T-cell (primary cell): Measurements from ENCODE around the gene COG8. TPM values are rescaled to one million over a fixed set of nuclear protein-coding genes. Genes with fewer than 3 reads are reported as not detected.

Experiments used
- ATAC-seq, 4 experiments: fragments of 200-7000 bp in 3 of 4; fragments of 150-1000 bp in 1 of 4; cut with Tn5 transposase; replicated peaks in 1 of 4; 1 replicate in 3 of 4; 2 replicates in 1 of 4; pipeline ENCODE4 v1.10.0; 2021; ENCODE audit warnings: moderate library complexity in 3 of 4, mild to moderate bottlenecking in 2 of 4, moderate number of reproducible peaks in 1 of 4
- CTCF ChIA-PET, 2 donors: fragments of 300-600 bp; sonication (Branson Sonifier 250); formaldehyde crosslinking; loops; one replicate each; lab custom pipeline; 2022; ENCODE audit warnings: antibody characterized with exemption in 2 of 2; lab: Charles Lee
- POLR2A ChIA-PET, 2 donors: fragments of 300-600 bp; sonication (Branson Sonifier 250); formaldehyde crosslinking; loops; one replicate each; lab custom pipeline; 2022; ENCODE audit warnings: antibody characterized with exemption in 2 of 2; lab: Charles Lee
- DNase-seq, 35 experiments: peaks; one replicate each; pipeline versions ENCODE4 v3.0.0 to v3.0.0-alpha.2; 2013 to 2023
- H3K27ac ChIP-seq: one replicate; pipeline ENCODE4 v1.5.1; 2013; ENCODE audit warnings: low read length
- H3K27me3 ChIP-seq, 2 experiments: replicated peaks in 1 of 2; 1 replicate in 1 of 2; 2 replicates in 1 of 2; pipeline versions ENCODE4 v1.6.1 to v1.7.0; 2013; ENCODE audit warnings: low read length in 1 of 2, mixed read lengths in 1 of 2; ENCODE audit not compliant: control insufficient read depth in 2 of 2, insufficient read depth in 2 of 2; ENCODE audit errors: extremely low read depth in 1 of 2
- H3K36me3 ChIP-seq, 2 donors: 1 replicate in 1 of 2; 2 replicates in 1 of 2; pipeline versions ENCODE4 v1.6.1 to v1.7.0; 2013; ENCODE audit warnings: low read length in 1 of 2; ENCODE audit not compliant: control insufficient read depth in 2 of 2, insufficient read depth in 1 of 2; ENCODE audit errors: extremely low read depth in 1 of 2
- H3K4me1 ChIP-seq, 2 experiments: 1 replicate in 1 of 2; 2 replicates in 1 of 2; pipeline versions ENCODE4 v1.6.1 to v1.7.0; 2013; ENCODE audit warnings: low read length in 2 of 2, mixed read lengths in 1 of 2; ENCODE audit not compliant: insufficient read depth in 2 of 2, control insufficient read depth in 1 of 2; ENCODE audit errors: extremely low read depth in 1 of 2
- H3K4me3 ChIP-seq, 2 donors: 1 replicate in 1 of 2; 2 replicates in 1 of 2; pipeline versions ENCODE4 v1.5.1 to v1.7.0; 2013; ENCODE audit warnings: mild to moderate bottlenecking in 2 of 2, low read length in 1 of 2, moderate library complexity in 1 of 2; ENCODE audit not compliant: control insufficient read depth in 1 of 2; ENCODE audit errors: extremely low read depth in 1 of 2
- H3K9me3 ChIP-seq: 2 replicates; pipeline ENCODE4 v1.7.0; 2013
- H3K27ac Mint-ChIP-seq, 2 donors: one replicate each; pipeline ENCODE4 v1.8.0; 2020 to 2021; ENCODE audit warnings: mild to moderate bottlenecking in 2 of 2, mixed read lengths in 2 of 2
- H3K27me3 Mint-ChIP-seq, 2 donors: one replicate each; pipeline ENCODE4 v1.8.0; 2021 to 2022; ENCODE audit warnings: mixed read lengths in 2 of 2
- H3K36me3 Mint-ChIP-seq: one replicate; pipeline ENCODE4 v1.8.0; 2021; ENCODE audit warnings: mixed read lengths
- H3K4me1 Mint-ChIP-seq, 3 donors: one replicate each; pipeline ENCODE4 v1.8.0; 2020 to 2022; ENCODE audit warnings: mixed read lengths in 3 of 3, mild to moderate bottlenecking in 1 of 3
- H3K4me3 Mint-ChIP-seq, 3 donors: one replicate each; pipeline ENCODE4 v1.8.0; 2020 to 2022; ENCODE audit warnings: mild to moderate bottlenecking in 3 of 3, mixed read lengths in 3 of 3, moderate library complexity in 3 of 3
- H3K9me3 Mint-ChIP-seq, 3 donors: one replicate each; pipeline ENCODE4 v1.8.0; 2020 to 2022; ENCODE audit warnings: mixed read lengths in 3 of 3
- WGBS: methylation state at CpG from one replicate; pipeline ENCODE4 v1.1.5; 2013; ENCODE audit warnings: missing lambda C conversion rate; ENCODE audit not compliant: insufficient coverage; 5-methylcytosine and 5-hydroxymethylcytosine counted together
- total RNA-seq, 35 experiments: library from RNA in 6 of 35; stranded (reverse) in 6 of 35; fragments of 120-200 nt in 1 of 35; gene quantifications; one replicate each; pipeline versions ENCODE4 v1.2.1 to v1.2.4 and lab custom pipeline; 2013 to 2026

Gene COG8
- total RNA-seq (10 to 100 TPM; 31.2 to 70.4 (median 59.8) TPM), total RNA-seq (lab: John Stamatoyannopoulos, UW) (12.5 to 50.9 (median 25.2) reads per million in 29 experiments)
- total RNA-seq (2013), result 35.9 TPM

- Histone ChIP-seq H3K27ac (peak within 1 kb of the TSS; percentile 74), H3K4me3 (peak within 1 kb of the TSS; percentile 87 to 88), H3K9me3 (no peaks in the 10 kb centered on the region), H3K36me3 (peaks cover 7 to 45% of the 10 kb centered on the region in 2 donors), H3K27me3 (no peaks in the 10 kb centered on the region), H3K4me1 (peaks cover 9 to 33% of the 10 kb centered on the region in 2 experiments)
- H3K27me3 Mint-ChIP-seq, result no peaks in the 10 kb centered on the region
- ChIA-PET POLR2A (interaction anchor here in 1 of 2 donors (0.5 kb wide), 1 partner anchor 1950 kb away, joined by 4 read pairs; the partner anchor contains the start of gene CMTR2), CTCF (interaction anchor here in 1 of 2 donors (0.7 to 0.8 kb wide), 2 partner anchors 10 to 85 kb away, joined by 3 read pairs; no protein-coding TSS in a partner anchor)
- H3K27ac Mint-ChIP-seq, result peak within 1 kb of the TSS; percentile 97 to 100
- peak within 1 kb of the TSS; percentile 98 to 100 (median 100) for H3K4me3 Mint-ChIP-seq
- H3K36me3 Mint-ChIP-seq, result peaks cover 37% of the 10 kb centered on the region
- H3K4me1 Mint-ChIP-seq, result peaks cover 48 to 57% (median 53%) of the 10 kb centered on the region in 3 donors
- ATAC-seq (peak; percentile 86 to 90 (median 89)), DNase-seq (peak; percentile 79 to 96 (median 86))
- 0% methylated on average over 66 of the region's 77 CpGs for WGBS
- no peaks in the 10 kb centered on the region for H3K9me3 Mint-ChIP-seq
Measured at GRCh38 chr16:69339289-69340094, at the start of gene COG8, which contains the start of gene NIP7. TSS of gene COG8 (minus strand) at chr16:69339564. CDS start at chr16:69339552, 12 bp downstream. TSS of gene NIP7 (plus strand) at chr16:69339772. CDS start at chr16:69339830, 58 bp downstream.

- DNase-seq (no peak), ATAC-seq (no peak)
- Mint-ChIP-seq H3K9me3 (no peaks in the 10 kb centered on the region), H3K4me3 (peak overlapping the region; percentile 85 to 94 (median 89)), H3K27ac (peak overlapping the region; percentile 93 to 97), H3K4me1 (peaks cover 31 to 39% (median 32%) of the 10 kb centered on the region in 3 donors), H3K36me3 (peaks cover 19% of the 10 kb centered on the region), H3K27me3 (no peaks in the 10 kb centered on the region)
- WGBS, result 100% methylated on average over 1 of the region's 1 CpG
- POLR2A ChIA-PET, result no interaction called here
- Histone ChIP-seq H3K27me3 (no peaks in the 10 kb centered on the region), H3K36me3 (peaks cover 0 to 25% of the 10 kb centered on the region in 2 donors), H3K9me3 (no peaks in the 10 kb centered on the region), H3K4me3 (no peak overlapping the region), H3K27ac (no peak overlapping the region), H3K4me1 (peaks cover 8 to 14% of the 10 kb centered on the region in 2 experiments)
- CTCF ChIA-PET, result interaction anchor here in 1 of 2 donors (0.8 to 1.2 kb wide), 2 partner anchors 9 to 10 kb away, joined by 3 to 4 read pairs; no protein-coding TSS in a partner anchor
Measured at GRCh38 chr16:69386596-69386995, 47.2 kb upstream of the COG8 start.

GRCh38 chr16:69384974-69385373 is 45.6 kb upstream of the COG8 start:
- H3K27me3 ChIP-seq, result no peaks in the 10 kb centered on the region
- POLR2A ChIA-PET, result interaction anchor here in 1 of 2 donors (0.5 kb wide), 1 partner anchor 1218 kb away, joined by 3 read pairs; no protein-coding TSS in a partner anchor
- H3K4me1 Mint-ChIP-seq, result peaks cover 34 to 39% (median 38%) of the 10 kb centered on the region in 3 donors
- CTCF ChIA-PET, result no interaction called here
- ATAC-seq (no peak), DNase-seq (no peak)
- H3K27me3 Mint-ChIP-seq, result no peaks in the 10 kb centered on the region
- H3K36me3 Mint-ChIP-seq, result peaks cover 22% of the 10 kb centered on the region
- 3% methylated on average over 4 of the region's 6 CpGs for WGBS
- no peaks in the 10 kb centered on the region for H3K9me3 Mint-ChIP-seq
- H3K4me1 ChIP-seq, result peaks cover 8 to 14% of the 10 kb centered on the region in 2 experiments
- peak overlapping the region; percentile 85 to 94 (median 89) for H3K4me3 Mint-ChIP-seq
- H3K27ac ChIP-seq, result peak overlapping the region; percentile 78
- H3K27ac Mint-ChIP-seq, result peak overlapping the region; percentile 90 to 96
- H3K36me3 ChIP-seq, result peaks cover 4 to 38% of the 10 kb centered on the region in 2 donors
- H3K9me3 ChIP-seq, result no peaks in the 10 kb centered on the region
- peak overlapping the region; percentile 64 to 69 for H3K4me3 ChIP-seq

GRCh38 chr16:69382421-69382820 is 43.1 kb upstream of the COG8 start:
- Mint-ChIP-seq H3K27me3 (no peaks in the 10 kb centered on the region), H3K4me1 (peaks cover 39 to 55% (median 53%) of the 10 kb centered on the region in 3 donors), H3K36me3 (peaks cover 42% of the 10 kb centered on the region), H3K4me3 (no peak overlapping the region), H3K9me3 (no peaks in the 10 kb centered on the region), H3K27ac (peak overlapping the region; percentile 28 to 41)
- H3K36me3 ChIP-seq, result peaks cover 7 to 60% of the 10 kb centered on the region in 2 donors
- DNase-seq (no peak), ATAC-seq (no peak)
- ChIA-PET POLR2A (no interaction called here), CTCF (interaction anchor here in 1 of 2 donors (0.7 kb wide), 1 partner anchor 258 kb away, joined by 4 read pairs; no protein-coding TSS in a partner anchor)
- no CpG with 5 or more reads among the region's 2 CpGs for WGBS
- no peaks in the 10 kb centered on the region for H3K9me3 ChIP-seq
- no peak overlapping the region for H3K27ac ChIP-seq
- no peaks in the 10 kb centered on the region for H3K27me3 ChIP-seq
- H3K4me3 ChIP-seq, result no peak overlapping the region
- H3K4me1 ChIP-seq, result peaks cover 8 to 14% of the 10 kb centered on the region in 2 experiments

- no peak for DNase-seq
- H3K27ac Mint-ChIP-seq, result peak overlapping the region in 1 of 2 donors; percentile 28
- no peaks in the 10 kb centered on the region for H3K27me3 ChIP-seq
- POLR2A ChIA-PET, result interaction anchor here in 1 of 2 donors (0.7 kb wide), 1 partner anchor 62 kb away, joined by 8 read pairs; no protein-coding TSS in a partner anchor
- CTCF ChIA-PET, result interaction anchor here in 1 of 2 donors (0.6 to 0.7 kb wide), 2 partner anchors 44 to 175 kb away, joined by 3 to 4 read pairs; no protein-coding TSS in a partner anchor
- no peak overlapping the region for H3K27ac ChIP-seq
- H3K9me3 Mint-ChIP-seq, result no peaks in the 10 kb centered on the region
- no peaks in the 10 kb centered on the region for H3K9me3 ChIP-seq
- H3K36me3 Mint-ChIP-seq, result peaks cover 43% of the 10 kb centered on the region
- ATAC-seq, result no peak
- H3K36me3 ChIP-seq, result peaks cover 7 to 61% of the 10 kb centered on the region in 2 donors
- H3K4me3 Mint-ChIP-seq, result no peak overlapping the region
- peaks cover 8 to 12% of the 10 kb centered on the region in 2 experiments for H3K4me1 ChIP-seq
- no CpG with 5 or more reads among the region's 2 CpGs for WGBS
- H3K4me1 Mint-ChIP-seq, result peaks cover 42 to 55% (median 53%) of the 10 kb centered on the region in 3 donors
- no peaks in the 10 kb centered on the region for H3K27me3 Mint-ChIP-seq
- H3K4me3 ChIP-seq, result no peak overlapping the region
Measured at GRCh38 chr16:69381231-69381630, 41.9 kb upstream of the COG8 start.

GRCh38 chr16:69378760-69379159 is 39.4 kb upstream of the COG8 start:
- no peaks in the 10 kb centered on the region for H3K27me3 ChIP-seq
- H3K27ac ChIP-seq, result no peak overlapping the region
- no peaks in the 10 kb centered on the region for H3K27me3 Mint-ChIP-seq
- no CpG with 5 or more reads among the region's 1 CpG for WGBS
- H3K36me3 Mint-ChIP-seq, result peaks cover 37% of the 10 kb centered on the region
- no peak overlapping the region for H3K4me3 ChIP-seq
- no peak for DNase-seq
- H3K4me1 Mint-ChIP-seq, result peaks cover 23 to 43% (median 38%) of the 10 kb centered on the region in 3 donors
- H3K27ac Mint-ChIP-seq, result peak overlapping the region; percentile 5 to 76
- no peaks in the 10 kb centered on the region for H3K9me3 ChIP-seq
- H3K36me3 ChIP-seq, result peaks cover 7 to 57% of the 10 kb centered on the region in 2 donors
- CTCF ChIA-PET, result interaction anchor here in 1 of 2 donors (0.6 kb wide), 2 partner anchors 8 to 1336 kb away, joined by 4 to 5 read pairs; no protein-coding TSS in a partner anchor
- H3K4me3 Mint-ChIP-seq, result no peak overlapping the region
- no peaks in the 10 kb centered on the region for H3K4me1 ChIP-seq
- no peak for ATAC-seq
- no peaks in the 10 kb centered on the region for H3K9me3 Mint-ChIP-seq
- POLR2A ChIA-PET, result interaction anchor here (0.6 kb wide), 6 partner anchors 22 to 1003 kb away, joined by 3 to 12 read pairs (median 6); no protein-coding TSS in a partner anchor
